ENCODE data around the gene CNOT11.
"Not testable (repeated sequence)": the region's sequence is repeated elsewhere in the genome, so short reads cannot be mapped to it uniquely, and the experiment has no call there.

The CNOT11 gene

GRCh38 chr2:101310090-101310833 lies 57.6 kb downstream of the CNOT11 start:
- no peak for DNase-seq (ENCODE audit: low spot score)

- no peak for DNase-seq (ENCODE audit: low spot score)
These were observed 58.4 kb downstream of the CNOT11 start for GRCh38 chr2:101310834-101311695.

DNA sequence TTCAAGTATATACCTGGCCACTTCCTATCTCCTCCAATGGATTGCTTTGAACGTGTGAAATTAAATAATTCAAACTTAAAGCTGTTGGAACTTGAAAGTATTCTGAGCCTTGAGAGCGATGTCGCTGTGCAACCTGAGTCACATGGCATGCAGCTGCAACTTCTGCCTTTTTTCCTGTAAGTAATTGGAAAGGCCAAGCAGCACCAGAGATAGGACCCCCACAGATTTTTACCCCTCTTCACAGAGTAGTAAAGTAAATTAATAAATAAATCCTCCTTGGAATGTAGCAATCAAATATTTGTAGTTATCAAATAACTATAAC lies 59.0 kb downstream of the CNOT11 start:
- no peak for DNase-seq (ENCODE audit: low spot score)

DNA sequence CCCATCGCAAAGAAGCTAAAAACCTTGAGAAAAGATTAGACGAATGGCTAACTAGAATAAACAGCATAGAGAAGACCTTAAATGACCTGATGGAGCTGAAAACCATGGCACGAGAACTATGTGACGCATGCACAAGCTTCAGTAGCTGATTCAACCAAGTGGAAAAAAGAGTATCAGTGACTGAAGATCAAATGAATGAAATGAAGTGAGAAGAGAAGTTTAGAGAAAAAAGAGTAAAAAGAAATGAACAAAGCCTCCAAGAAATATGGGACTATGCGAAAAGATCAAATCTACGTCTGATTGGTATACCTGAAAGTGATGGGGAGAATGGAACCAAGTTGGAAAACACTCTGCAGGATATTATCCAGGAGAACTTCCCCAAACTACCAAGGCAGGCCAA lies 63.9 kb downstream of the CNOT11 start:
- not testable (repeated sequence) for DNase-seq (ENCODE audit: low spot score)
